Right cardiac atrium (tissue), 5 donors: ENCODE measurements around the gene HSP90B1. TPM values are rescaled to one million over a fixed set of nuclear protein-coding genes. Genes with fewer than 3 reads are reported as not detected.

Source experiments
- ATAC-seq, 2 donors: fragments of 200-7000 bp; cut with Tn5 transposase; one replicate each; pipeline versions ENCODE4 v1.8.0 to v1.9.1; 2020; ENCODE audit warnings: moderate library complexity in 2 of 2, mild to moderate bottlenecking in 1 of 2
- DNase-seq, 3 donors: peaks; one replicate each; pipeline ENCODE4 v3.0.0-alpha.2; 2020
- H3K27ac ChIP-seq: one replicate; pipeline ENCODE4 v1.5.1; 2013; ENCODE audit warnings: mild to moderate bottlenecking, low read length, control low read depth, moderate library complexity
- H3K27me3 ChIP-seq: one replicate; pipeline ENCODE4 v1.6.1; 2013; ENCODE audit not compliant: control insufficient read depth, insufficient read depth
- H3K4me1 ChIP-seq: one replicate; pipeline ENCODE4 v1.6.1; 2013; ENCODE audit warnings: low read length; ENCODE audit not compliant: control insufficient read depth, insufficient read depth
- H3K4me3 ChIP-seq: one replicate; pipeline ENCODE4 v1.5.1; 2013; ENCODE audit warnings: low read length, control low read depth
- H3K9me3 ChIP-seq: one replicate; pipeline ENCODE4 v1.6.1; 2013; ENCODE audit warnings: low read length; ENCODE audit not compliant: control insufficient read depth
- WGBS: extraction: QIAGEN DNeasy Blood & Tissue Kit; methylation state at CpG from one replicate; pipeline ENCODE4 v1.1.7; 2013; 5-methylcytosine and 5-hydroxymethylcytosine counted together
- intact Hi-C, 4 donors: fragments of 100-400 bp; cut with DNase I; formaldehyde crosslinking; loops; one replicate each; pipeline versions ENCODE4 v1.11.0 to v1.14.0; 2022 to 2023
- polyA plus RNA-seq: library from polyadenylated mRNA; stranded (reverse); fragments of 200-250 nt; gene quantifications from one replicate; pipeline ENCODE4 v1.2.3, GENCODE V29; 2013
- total RNA-seq, 4 donors: library from RNA; stranded (reverse); fragmentation: NEBNext Ultra II Directional; extraction: Animal tissue kit (Norgen Biotek cat#: 25700); gene quantifications; one replicate each; pipeline ENCODE4 v1.2.1, GENCODE V29; 2021
- donor health status: healthy with polysubstance abuse.
- donor health status: DM: no; HTN: yes; CAD: no.
- donor health status: DM: no; HTN: no; CAD: no.
- donor health status: DM: no; HTN: yes; CAD: no; lungs with severe emphysema.
- donor health status: DM: yes; HTN: yes; CAD: no.

The HSP90B1 gene
- total and polyA plus RNA-seq, 5 donors: 292 to 625 (median 423) TPM

GRCh38 chr12:103929784-103930033 lies 501 bp upstream of the HSP90B1 start:
- no peaks in the 10 kb centered on the region for H3K4me1 ChIP-seq
- WGBS: 0% methylated on average over 18 of the region's 18 CpGs
- peak overlapping the region; percentile 71 for H3K4me3 ChIP-seq
- ATAC-seq: no peak
- peak in 1 of 3 donors; percentile 86 for DNase-seq
- no peaks in the 10 kb centered on the region for H3K9me3 ChIP-seq
- no peaks in the 10 kb centered on the region for H3K27me3 ChIP-seq
- peak overlapping the region; percentile 98 for H3K27ac ChIP-seq
- intact Hi-C loops: no loop called here

GRCh38 chr12:103930787-103931735 lies 851 bp downstream of the HSP90B1 start:
- intact Hi-C loops: no loop called here
- ATAC-seq: peak; percentile 4 to 17
- H3K4me1 ChIP-seq: peaks cover 2% of the 10 kb centered on the region

GRCh38 chr12:103933237-103933636 lies 3.0 kb downstream of the HSP90B1 start:
- H3K9me3 ChIP-seq: no peaks in the 10 kb centered on the region
- 63% methylated on average over 2 of the region's 2 CpGs for WGBS
- ATAC-seq (no peak), DNase-seq (peak in 1 of 3 donors; percentile 40)
- no peaks in the 10 kb centered on the region for H3K27me3 ChIP-seq
- no peak overlapping the region for H3K27ac ChIP-seq
- H3K4me1 ChIP-seq: peaks cover 2% of the 10 kb centered on the region
- H3K4me3 ChIP-seq: no peak overlapping the region
- intact Hi-C loops: no loop called here

More at GRCh38 chr12:103930787-103931735, 851 bp downstream of the HSP90B1 start:
- no peaks in the 10 kb centered on the region for H3K27me3 ChIP-seq
- DNase-seq: peak; percentile 49 to 77 (median 74)
- peak overlapping the region; percentile 78 for H3K27ac ChIP-seq
- no peaks in the 10 kb centered on the region for H3K9me3 ChIP-seq
- H3K4me3 ChIP-seq: peak overlapping the region; percentile 71
- under 1% methylated on average over 37 of the region's 37 CpGs for WGBS

GRCh38 chr12:103936679-103937078 lies 6.5 kb downstream of the HSP90B1 start:
- H3K4me1 ChIP-seq: peaks cover 2% of the 10 kb centered on the region
- WGBS: 91% methylated on average over 3 of the region's 3 CpGs
- peak in 1 of 2 donors; percentile 37 for ATAC-seq
- no peaks in the 10 kb centered on the region for H3K27me3 ChIP-seq
- no peak overlapping the region for H3K27ac ChIP-seq
- no peak overlapping the region for H3K4me3 ChIP-seq
- intact Hi-C loops: no loop called here
- H3K9me3 ChIP-seq: no peaks in the 10 kb centered on the region
- DNase-seq: no peak

DNA sequence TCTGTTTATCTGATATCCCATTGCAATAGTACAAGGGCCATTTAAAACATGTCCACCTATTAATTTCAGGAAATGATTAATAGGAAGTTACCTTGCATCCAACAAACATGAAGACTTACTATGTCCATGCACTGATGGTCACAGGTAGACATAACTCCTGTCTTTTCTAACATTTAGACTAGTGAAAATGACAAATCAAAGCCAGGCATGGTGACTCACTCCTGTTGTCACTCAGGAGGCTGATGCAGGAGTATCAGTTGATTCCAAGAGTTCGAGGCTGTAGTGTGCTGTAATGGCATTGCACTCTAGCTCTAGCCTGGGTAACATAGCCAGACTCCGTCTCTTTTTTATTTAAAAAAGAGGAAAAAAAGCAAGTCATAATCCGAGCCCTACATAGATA lies 14.8 kb downstream of the HSP90B1 start:
- intact Hi-C loops: loop anchor here in 1 of 4 donors (10.0 kb wide), 1 partner anchor 150 kb away; no protein-coding TSS in a partner anchor
- Histone ChIP-seq H3K4me1 (no peaks in the 10 kb centered on the region), H3K4me3 (no peak overlapping the region), H3K27me3 (no peaks in the 10 kb centered on the region), H3K9me3 (no peaks in the 10 kb centered on the region), H3K27ac (no peak overlapping the region)
- ATAC-seq: no peak
- no peak for DNase-seq
- WGBS: 74% methylated on average over 3 of the region's 3 CpGs

GRCh38 chr12:103947871-103948555 lies 17.8 kb downstream of the HSP90B1 start:
- Histone ChIP-seq H3K27me3 (no peaks in the 10 kb centered on the region), H3K4me3 (no peak overlapping the region), H3K4me1 (no peaks in the 10 kb centered on the region), H3K9me3 (no peaks in the 10 kb centered on the region), H3K27ac (no peak overlapping the region)
- ATAC-seq (no peak), DNase-seq (no peak)
- 91% methylated on average over 7 of the region's 7 CpGs for WGBS
- intact Hi-C loops: loop anchor here in 1 of 4 donors (10.0 kb wide), 1 partner anchor 147 kb away; no protein-coding TSS in a partner anchor

- DNase-seq: no peak
- 82% methylated on average over 13 of the region's 13 CpGs for WGBS
- H3K27me3 ChIP-seq: no peaks in the 10 kb centered on the region
- ATAC-seq: no peak
- H3K9me3 ChIP-seq: no peaks in the 10 kb centered on the region
- intact Hi-C loops: loop anchor here in 1 of 4 donors (10.0 kb wide), 1 partner anchor 146 kb away; no protein-coding TSS in a partner anchor
- no peak overlapping the region for H3K27ac ChIP-seq
- no peak overlapping the region for H3K4me3 ChIP-seq
- no peaks in the 10 kb centered on the region for H3K4me1 ChIP-seq
Observed at GRCh38 chr12:103948746-103949406, 18.7 kb downstream of the HSP90B1 start.

DNA sequence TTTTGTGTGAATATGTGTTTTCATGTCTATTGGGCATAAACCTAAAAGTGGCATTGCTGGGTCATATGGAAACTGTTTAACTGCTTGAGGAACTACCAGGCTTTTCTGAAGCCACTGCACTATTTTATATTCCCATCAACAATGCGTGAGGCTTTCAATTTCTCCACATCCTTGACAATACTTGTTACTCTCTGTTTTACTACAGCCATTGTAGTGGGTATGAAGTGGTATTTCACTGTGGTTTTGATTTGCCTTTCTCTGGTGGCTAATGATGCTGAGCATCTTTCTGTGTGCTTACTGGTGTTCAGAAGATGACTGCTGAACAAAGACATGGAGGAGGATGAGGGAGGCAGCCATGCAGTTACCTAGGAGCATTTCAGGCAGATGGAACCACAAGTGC lies 22.3 kb downstream of the HSP90B1 start:
- intact Hi-C loops: no loop called here
- Histone ChIP-seq H3K27ac (no peak overlapping the region), H3K9me3 (no peaks in the 10 kb centered on the region), H3K4me3 (no peak overlapping the region), H3K4me1 (peaks cover 5% of the 10 kb centered on the region), H3K27me3 (no peaks in the 10 kb centered on the region)
- DNase-seq: no peak
- ATAC-seq: no peak
- 42% methylated on average over 1 of the region's 1 CpG for WGBS

DNA sequence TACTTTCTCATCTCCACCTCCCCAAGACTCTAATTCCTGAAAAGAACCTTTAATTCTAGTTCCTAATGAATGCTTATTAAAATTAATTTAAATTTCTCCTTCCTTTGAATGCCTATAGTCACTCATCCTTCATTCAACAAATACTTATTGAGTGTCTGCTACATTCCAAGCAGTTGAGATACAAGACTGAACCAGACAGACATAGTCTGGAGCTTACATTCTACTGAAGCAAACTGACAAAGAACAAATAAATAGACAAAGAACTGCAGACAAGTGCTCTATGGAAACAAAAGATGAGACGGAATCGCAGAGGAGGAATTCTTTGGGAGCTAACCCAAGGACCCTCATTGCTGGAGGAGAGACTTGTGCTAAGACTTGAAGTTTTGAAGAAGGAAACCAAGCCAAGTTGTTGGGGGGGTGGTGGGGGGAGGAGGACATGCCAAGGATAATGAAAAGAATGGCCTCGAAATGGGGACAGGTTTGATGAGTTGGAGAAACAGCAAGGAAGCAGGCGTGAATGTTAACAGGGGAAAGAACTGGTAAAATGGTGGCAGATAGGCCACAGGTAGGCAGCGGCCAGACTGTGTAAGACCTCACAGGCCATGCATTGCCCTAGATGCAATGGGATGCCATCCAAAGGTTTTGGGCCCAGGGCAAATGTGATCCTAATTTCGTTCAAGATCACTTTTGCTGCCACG lies 25.8 kb downstream of the HSP90B1 start:
- intact Hi-C loops: loop anchor here in 1 of 4 donors (5.0 kb wide), 1 partner anchor 106 kb away; the partner anchor contains the start of gene HCFC2

GRCh38 chr12:103956509-103957027 lies 26.4 kb downstream of the HSP90B1 start:
- intact Hi-C loops: loop anchor here in 1 of 4 donors (5.0 kb wide), 1 partner anchor 106 kb away; the partner anchor contains the start of gene HCFC2
- under 1% methylated on average over 31 of the region's 31 CpGs for WGBS
- Histone ChIP-seq H3K4me3 (peak overlapping the region; percentile 68), H3K27ac (peak overlapping the region; percentile 83), H3K9me3 (no peaks in the 10 kb centered on the region), H3K4me1 (peaks cover 5% of the 10 kb centered on the region), H3K27me3 (no peaks in the 10 kb centered on the region)
- ATAC-seq (peak; percentile 65 to 66), DNase-seq (peak in 1 of 3 donors; percentile 82)

More for the DNA sequence above, 25.8 kb downstream of the HSP90B1 start:
- Histone ChIP-seq H3K4me3 (peak overlapping the region; percentile 68), H3K27ac (no peak overlapping the region), H3K9me3 (no peaks in the 10 kb centered on the region), H3K27me3 (no peaks in the 10 kb centered on the region), H3K4me1 (peaks cover 5% of the 10 kb centered on the region)
- peak; percentile 2 to 3 for ATAC-seq
- DNase-seq: no peak
- 22% methylated on average over 7 of the region's 7 CpGs for WGBS
